ENCODE results near the gene VAT1L.

VAT1L gene

GRCh38 chr16:77748421-77749005 is 39.9 kb upstream of the VAT1L start:
- no peak overlapping the region for H3K27ac ChIP-seq
- TF ChIP-seq CTCF (IDR thresholded peaks at IDR 0.05), result no peak
- H3K4me1 ChIP-seq (ENCODE audit: control insufficient read depth in 1 of 2, insufficient read depth in 1 of 2, low read depth in 1 of 2, low read length in 1 of 2), result no peaks in the 10 kb centered on the region

GRCh38 chr16:77749415-77749814 is 38.9 kb upstream of the VAT1L start:
- H3K4me1 ChIP-seq (ENCODE audit: control insufficient read depth in 1 of 2, insufficient read depth in 1 of 2, low read depth in 1 of 2, low read length in 1 of 2), result no peaks in the 10 kb centered on the region
- H3K4me3 ChIP-seq (ENCODE audit: low read depth in 1 of 2, low read length in 1 of 2), result no peak overlapping the region
- no peak for TF ChIP-seq CTCF (IDR thresholded peaks at IDR 0.05)
- H3K9me3 ChIP-seq, result no peaks in the 10 kb centered on the region
- H3K27me3 ChIP-seq, result no peaks in the 10 kb centered on the region
- no peak overlapping the region for H3K27ac ChIP-seq
- no peaks in the 10 kb centered on the region for H3K36me3 ChIP-seq

More at GRCh38 chr16:77748421-77749005, 39.9 kb upstream of the VAT1L start:
- H3K9me3 ChIP-seq, result no peaks in the 10 kb centered on the region
- no peaks in the 10 kb centered on the region for H3K27me3 ChIP-seq
- H3K36me3 ChIP-seq, result no peaks in the 10 kb centered on the region
- H3K4me3 ChIP-seq (ENCODE audit: low read depth in 1 of 2, low read length in 1 of 2), result no peak overlapping the region

GRCh38 chr16:77758046-77758445 is 30.3 kb upstream of the VAT1L start:
- H3K9me3 ChIP-seq, result no peaks in the 10 kb centered on the region
- no peak for TF ChIP-seq CTCF (IDR thresholded peaks at IDR 0.05)
- H3K36me3 ChIP-seq, result no peaks in the 10 kb centered on the region
- H3K4me3 ChIP-seq (ENCODE audit: low read depth in 1 of 2, low read length in 1 of 2), result no peak overlapping the region
- H3K27me3 ChIP-seq, result no peaks in the 10 kb centered on the region
- no peaks in the 10 kb centered on the region for H3K4me1 ChIP-seq (ENCODE audit: control insufficient read depth in 1 of 2, insufficient read depth in 1 of 2, low read depth in 1 of 2, low read length in 1 of 2)
- no peak overlapping the region for H3K27ac ChIP-seq

GRCh38 chr16:77758508-77758907 is 29.9 kb upstream of the VAT1L start:
- H3K36me3 ChIP-seq, result no peaks in the 10 kb centered on the region
- H3K9me3 ChIP-seq, result no peaks in the 10 kb centered on the region
- H3K27me3 ChIP-seq, result no peaks in the 10 kb centered on the region
- no peak overlapping the region for H3K4me3 ChIP-seq (ENCODE audit: low read depth in 1 of 2, low read length in 1 of 2)
- H3K4me1 ChIP-seq (ENCODE audit: control insufficient read depth in 1 of 2, insufficient read depth in 1 of 2, low read depth in 1 of 2, low read length in 1 of 2), result no peaks in the 10 kb centered on the region
- H3K27ac ChIP-seq, result no peak overlapping the region
- TF ChIP-seq CTCF (IDR thresholded peaks at IDR 0.05), result no peak

GRCh38 chr16:77759201-77759600 is 29.2 kb upstream of the VAT1L start:
- no peak overlapping the region for H3K27ac ChIP-seq
- no peak for TF ChIP-seq CTCF (IDR thresholded peaks at IDR 0.05)
- no peaks in the 10 kb centered on the region for H3K4me1 ChIP-seq (ENCODE audit: control insufficient read depth in 1 of 2, insufficient read depth in 1 of 2, low read depth in 1 of 2, low read length in 1 of 2)
- H3K9me3 ChIP-seq, result no peaks in the 10 kb centered on the region
- no peaks in the 10 kb centered on the region for H3K27me3 ChIP-seq
- no peak overlapping the region for H3K4me3 ChIP-seq (ENCODE audit: low read depth in 1 of 2, low read length in 1 of 2)
- no peaks in the 10 kb centered on the region for H3K36me3 ChIP-seq

- TF ChIP-seq CTCF (IDR thresholded peaks at IDR 0.05), result no peak
- Histone ChIP-seq H3K9me3 (no peaks in the 10 kb centered on the region), H3K4me1 (ENCODE audit: control insufficient read depth in 1 of 2, insufficient read depth in 1 of 2, low read depth in 1 of 2, low read length in 1 of 2) (no peaks in the 10 kb centered on the region), H3K4me3 (ENCODE audit: low read depth in 1 of 2, low read length in 1 of 2) (no peak overlapping the region), H3K27ac (no peak overlapping the region), H3K36me3 (no peaks in the 10 kb centered on the region), H3K27me3 (no peaks in the 10 kb centered on the region)
These were observed 28.5 kb upstream of the VAT1L start for GRCh38 chr16:77759821-77760220.
